HG03457 (cell line): ENCODE measurements around the gene KIAA1217.

ENCODE experiments used
- ATAC-seq: cut with Tn5 transposase; IDR thresholded peaks from one replicate; pipeline ENCODE4 v1.9.1; 2021; ENCODE audit warnings: moderate number of reproducible peaks; ENCODE audit not compliant: unreplicated experiment

The KIAA1217 gene

GRCh38 chr10:24208661-24209431 is at the start of gene KIAA1217:
Gene KIAA1217 (plus strand): TSS chr10:24209138. CDS start chr10:24209194, 56 bp downstream.
- no peak for ATAC-seq

- ATAC-seq = no peak
Observed at GRCh38 chr10:24162206-24162985, 46.5 kb upstream of the KIAA1217 start.

- ATAC-seq = no peak
Observed at GRCh38 chr10:24163485-24163884, 45.5 kb upstream of the KIAA1217 start.

- no peak for ATAC-seq
Observed at GRCh38 chr10:24168258-24169170, 40.4 kb upstream of the KIAA1217 start.

- no peak for ATAC-seq
Observed at GRCh38 chr10:24170199-24170598, 38.7 kb upstream of the KIAA1217 start.

GRCh38 chr10:24172909-24173308 is 36.0 kb upstream of the KIAA1217 start:
- ATAC-seq = no peak

- ATAC-seq = no peak
Observed at GRCh38 chr10:24174014-24174413, 34.9 kb upstream of the KIAA1217 start.

- ATAC-seq = no peak
Observed at GRCh38 chr10:24176658-24177057, 32.3 kb upstream of the KIAA1217 start.

GRCh38 chr10:24177636-24178035 is 31.3 kb upstream of the KIAA1217 start:
- ATAC-seq = no peak

- ATAC-seq = no peak
Observed at GRCh38 chr10:24180891-24181290, 28.0 kb upstream of the KIAA1217 start.

GRCh38 chr10:24184455-24184854 is 24.5 kb upstream of the KIAA1217 start:
- no peak for ATAC-seq

GRCh38 chr10:24193330-24193729 is 15.6 kb upstream of the KIAA1217 start:
- ATAC-seq = no peak

GRCh38 chr10:24197263-24197662 is 11.7 kb upstream of the KIAA1217 start:
- ATAC-seq = no peak

GRCh38 chr10:24201503-24202180 is 7.3 kb upstream of the KIAA1217 start:
- ATAC-seq = no peak

- ATAC-seq = no peak
Observed at GRCh38 chr10:24202181-24202570, 6.8 kb upstream of the KIAA1217 start.

GRCh38 chr10:24205821-24206220 is 3.1 kb upstream of the KIAA1217 start:
- ATAC-seq = no peak

- ATAC-seq = no peak
Observed at GRCh38 chr10:24206334-24206733, 2.6 kb upstream of the KIAA1217 start.

- no peak for ATAC-seq
Observed at GRCh38 chr10:24206926-24207325, 2.0 kb upstream of the KIAA1217 start.

- ATAC-seq = no peak
Observed at GRCh38 chr10:24207341-24207740, 1.6 kb upstream of the KIAA1217 start.

- ATAC-seq = no peak
Observed at GRCh38 chr10:24207781-24208611, 942 bp upstream of the KIAA1217 start.
